ENCODE data around the gene CST5. TPM values are rescaled to one million over a fixed set of nuclear protein-coding genes. Genes with fewer than 3 reads are reported as not detected.

CST5 gene
- total and polyA plus RNA-seq, 4 donors, result not detected

DNA sequence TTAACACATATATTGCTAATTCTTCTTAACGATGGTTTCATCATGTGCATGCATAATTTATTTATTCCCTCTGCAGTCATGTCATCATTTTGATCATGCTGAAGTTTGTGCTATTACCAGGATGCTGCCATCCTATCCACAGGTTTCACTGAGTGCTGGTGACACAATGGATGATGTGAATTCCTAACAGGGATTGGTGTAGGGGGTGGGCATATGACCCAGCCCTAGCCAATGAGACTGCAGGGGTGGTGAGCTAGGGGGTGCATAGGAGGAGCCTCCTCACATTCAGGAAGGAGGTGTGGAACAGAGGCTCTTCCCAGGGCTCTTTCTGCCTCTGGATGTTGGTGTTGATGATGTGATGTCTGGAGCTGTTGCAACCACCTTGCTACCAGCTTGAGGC lies 7.5 kb downstream of the CST5 start:
- DNase-seq (ENCODE audit: low spot score), result no peak
- Histone ChIP-seq H3K9me3 (ENCODE audit: control insufficient read depth in 4 of 4, low read length in 3 of 4) (no peaks in the 10 kb centered on the region), H3K27me3 (ENCODE audit: control insufficient read depth in 4 of 4, insufficient read depth in 4 of 4, low read length in 3 of 4) (peaks cover 0 to 5% (median 2%) of the 10 kb centered on the region in 4 donors), H3K36me3 (ENCODE audit: control insufficient read depth in 4 of 4, insufficient read depth in 3 of 4, low read depth in 1 of 4, low read length in 3 of 4) (no peaks in the 10 kb centered on the region), H3K4me1 (ENCODE audit: control insufficient read depth in 4 of 4, insufficient read depth in 4 of 4, low read length in 3 of 4) (no peaks in the 10 kb centered on the region), H3K9ac (ENCODE audit: low read depth in 1 of 2, low read length in 2 of 2) (no peak overlapping the region), H3K27ac (ENCODE audit: low read depth in 1 of 2, low read length in 2 of 2) (no peak overlapping the region), H3K4me3 (ENCODE audit: low read depth in 1 of 3, low read length in 3 of 3) (no peak overlapping the region)
- 80% methylated on average over 1 of the region's 1 CpG for WGBS
- TF ChIP-seq, protein P1, sequence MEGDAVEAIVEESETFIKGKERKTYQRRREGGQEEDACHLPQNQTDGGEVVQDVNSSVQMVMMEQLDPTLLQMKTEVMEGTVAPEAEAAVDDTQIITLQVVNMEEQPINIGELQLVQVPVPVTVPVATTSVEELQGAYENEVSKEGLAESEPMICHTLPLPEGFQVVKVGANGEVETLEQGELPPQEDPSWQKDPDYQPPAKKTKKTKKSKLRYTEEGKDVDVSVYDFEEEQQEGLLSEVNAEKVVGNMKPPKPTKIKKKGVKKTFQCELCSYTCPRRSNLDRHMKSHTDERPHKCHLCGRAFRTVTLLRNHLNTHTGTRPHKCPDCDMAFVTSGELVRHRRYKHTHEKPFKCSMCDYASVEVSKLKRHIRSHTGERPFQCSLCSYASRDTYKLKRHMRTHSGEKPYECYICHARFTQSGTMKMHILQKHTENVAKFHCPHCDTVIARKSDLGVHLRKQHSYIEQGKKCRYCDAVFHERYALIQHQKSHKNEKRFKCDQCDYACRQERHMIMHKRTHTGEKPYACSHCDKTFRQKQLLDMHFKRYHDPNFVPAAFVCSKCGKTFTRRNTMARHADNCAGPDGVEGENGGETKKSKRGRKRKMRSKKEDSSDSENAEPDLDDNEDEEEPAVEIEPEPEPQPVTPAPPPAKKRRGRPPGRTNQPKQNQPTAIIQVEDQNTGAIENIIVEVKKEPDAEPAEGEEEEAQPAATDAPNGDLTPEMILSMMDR (IDR thresholded peaks at IDR 0.05; ENCODE audit: low read depth, low read length, missing input control), result no peak
- TF ChIP-seq FOXA2 (IDR thresholded peaks at IDR 0.05) (no peak), GABPA (IDR thresholded peaks at IDR 0.05 in 1 of 2, conservative IDR thresholded peaks at IDR 0.05 in 1 of 2) (no peak), RAD21 (IDR thresholded peaks at IDR 0.05) (no peak), HNF4A (conservative IDR thresholded peaks at IDR 0.05) (no peak), EGR1 (IDR thresholded peaks at IDR 0.05; ENCODE audit: low read depth in 2 of 2) (no peak), NR2F2 (IDR thresholded peaks at IDR 0.05) (no peak), RXRA (IDR thresholded peaks at IDR 0.05) (no peak), TAF1 (conservative IDR thresholded peaks at IDR 0.05) (no peak), JUND (IDR thresholded peaks at IDR 0.05) (no peak), YY1 (IDR thresholded peaks at IDR 0.05) (no peak), HNF4G (IDR thresholded peaks at IDR 0.05) (no peak), SP1 (IDR thresholded peaks at IDR 0.05) (no peak)
- TF ChIP-seq, protein P2, sequence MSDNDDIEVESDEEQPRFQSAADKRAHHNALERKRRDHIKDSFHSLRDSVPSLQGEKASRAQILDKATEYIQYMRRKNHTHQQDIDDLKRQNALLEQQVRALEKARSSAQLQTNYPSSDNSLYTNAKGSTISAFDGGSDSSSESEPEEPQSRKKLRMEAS (IDR thresholded peaks at IDR 0.05), result no peak
- TF ChIP-seq, protein P3, sequence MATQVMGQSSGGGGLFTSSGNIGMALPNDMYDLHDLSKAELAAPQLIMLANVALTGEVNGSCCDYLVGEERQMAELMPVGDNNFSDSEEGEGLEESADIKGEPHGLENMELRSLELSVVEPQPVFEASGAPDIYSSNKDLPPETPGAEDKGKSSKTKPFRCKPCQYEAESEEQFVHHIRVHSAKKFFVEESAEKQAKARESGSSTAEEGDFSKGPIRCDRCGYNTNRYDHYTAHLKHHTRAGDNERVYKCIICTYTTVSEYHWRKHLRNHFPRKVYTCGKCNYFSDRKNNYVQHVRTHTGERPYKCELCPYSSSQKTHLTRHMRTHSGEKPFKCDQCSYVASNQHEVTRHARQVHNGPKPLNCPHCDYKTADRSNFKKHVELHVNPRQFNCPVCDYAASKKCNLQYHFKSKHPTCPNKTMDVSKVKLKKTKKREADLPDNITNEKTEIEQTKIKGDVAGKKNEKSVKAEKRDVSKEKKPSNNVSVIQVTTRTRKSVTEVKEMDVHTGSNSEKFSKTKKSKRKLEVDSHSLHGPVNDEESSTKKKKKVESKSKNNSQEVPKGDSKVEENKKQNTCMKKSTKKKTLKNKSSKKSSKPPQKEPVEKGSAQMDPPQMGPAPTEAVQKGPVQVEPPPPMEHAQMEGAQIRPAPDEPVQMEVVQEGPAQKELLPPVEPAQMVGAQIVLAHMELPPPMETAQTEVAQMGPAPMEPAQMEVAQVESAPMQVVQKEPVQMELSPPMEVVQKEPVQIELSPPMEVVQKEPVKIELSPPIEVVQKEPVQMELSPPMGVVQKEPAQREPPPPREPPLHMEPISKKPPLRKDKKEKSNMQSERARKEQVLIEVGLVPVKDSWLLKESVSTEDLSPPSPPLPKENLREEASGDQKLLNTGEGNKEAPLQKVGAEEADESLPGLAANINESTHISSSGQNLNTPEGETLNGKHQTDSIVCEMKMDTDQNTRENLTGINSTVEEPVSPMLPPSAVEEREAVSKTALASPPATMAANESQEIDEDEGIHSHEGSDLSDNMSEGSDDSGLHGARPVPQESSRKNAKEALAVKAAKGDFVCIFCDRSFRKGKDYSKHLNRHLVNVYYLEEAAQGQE (IDR thresholded peaks at IDR 0.05), result no peak
- TF ChIP-seq, protein P4, sequence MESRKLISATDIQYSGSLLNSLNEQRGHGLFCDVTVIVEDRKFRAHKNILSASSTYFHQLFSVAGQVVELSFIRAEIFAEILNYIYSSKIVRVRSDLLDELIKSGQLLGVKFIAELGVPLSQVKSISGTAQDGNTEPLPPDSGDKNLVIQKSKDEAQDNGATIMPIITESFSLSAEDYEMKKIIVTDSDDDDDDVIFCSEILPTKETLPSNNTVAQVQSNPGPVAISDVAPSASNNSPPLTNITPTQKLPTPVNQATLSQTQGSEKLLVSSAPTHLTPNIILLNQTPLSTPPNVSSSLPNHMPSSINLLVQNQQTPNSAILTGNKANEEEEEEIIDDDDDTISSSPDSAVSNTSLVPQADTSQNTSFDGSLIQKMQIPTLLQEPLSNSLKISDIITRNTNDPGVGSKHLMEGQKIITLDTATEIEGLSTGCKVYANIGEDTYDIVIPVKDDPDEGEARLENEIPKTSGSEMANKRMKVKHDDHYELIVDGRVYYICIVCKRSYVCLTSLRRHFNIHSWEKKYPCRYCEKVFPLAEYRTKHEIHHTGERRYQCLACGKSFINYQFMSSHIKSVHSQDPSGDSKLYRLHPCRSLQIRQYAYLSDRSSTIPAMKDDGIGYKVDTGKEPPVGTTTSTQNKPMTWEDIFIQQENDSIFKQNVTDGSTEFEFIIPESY (IDR thresholded peaks at IDR 0.05), result no peak

DNA sequence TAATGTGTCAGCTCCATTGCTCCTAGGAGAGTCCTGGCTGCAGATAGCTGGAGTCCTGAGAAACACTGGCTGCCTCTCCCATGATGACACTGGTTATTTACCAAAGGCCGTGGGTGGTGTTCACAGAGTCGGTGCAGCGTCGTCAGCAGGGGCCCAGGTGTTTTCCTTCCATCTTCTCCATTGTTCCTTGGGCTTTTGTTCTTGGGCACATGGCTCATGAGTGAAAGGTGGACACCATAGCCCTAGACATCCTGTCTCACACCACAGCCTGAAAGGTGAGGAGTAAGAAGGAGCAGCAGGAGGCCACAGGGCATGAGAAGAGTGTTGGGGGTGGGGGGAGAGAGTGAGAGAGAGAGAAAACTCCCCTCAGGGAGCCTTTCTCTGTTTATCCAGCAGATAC lies 9.1 kb downstream of the CST5 start:
- DNase-seq (ENCODE audit: low spot score), result no peak
- TF ChIP-seq FOXA2 (IDR thresholded peaks at IDR 0.05), result no peak
- TF ChIP-seq NR2F2 (IDR thresholded peaks at IDR 0.05), result no peak
- no peak for TF ChIP-seq HNF4G (IDR thresholded peaks at IDR 0.05)
- WGBS, result 24% methylated on average over 4 of the region's 4 CpGs
- no peak overlapping the region for H3K27ac ChIP-seq (ENCODE audit: low read depth in 1 of 2, low read length in 2 of 2)
- no peaks in the 10 kb centered on the region for H3K36me3 ChIP-seq (ENCODE audit: control insufficient read depth in 4 of 4, insufficient read depth in 3 of 4, low read depth in 1 of 4, low read length in 3 of 4)
- H3K9ac ChIP-seq (ENCODE audit: low read depth in 1 of 2, low read length in 2 of 2), result no peak overlapping the region
- no peaks in the 10 kb centered on the region for H3K9me3 ChIP-seq (ENCODE audit: control insufficient read depth in 4 of 4, low read length in 3 of 4)
- H3K4me1 ChIP-seq (ENCODE audit: control insufficient read depth in 4 of 4, insufficient read depth in 4 of 4, low read length in 3 of 4), result no peaks in the 10 kb centered on the region
- H3K4me3 ChIP-seq (ENCODE audit: low read depth in 1 of 3, low read length in 3 of 3), result no peak overlapping the region
- H3K27me3 ChIP-seq (ENCODE audit: control insufficient read depth in 4 of 4, insufficient read depth in 4 of 4, low read length in 3 of 4), result peaks cover 0 to 7% (median 3%) of the 10 kb centered on the region in 4 donors
